Right atrium auricular region (tissue), 2 donors: ENCODE measurements around the gene LAMC3. TPM values are rescaled to one million over a fixed set of nuclear protein-coding genes. Genes with fewer than 3 reads are reported as not detected.

Experiments
- DNase-seq: peaks from one replicate; pipeline ENCODE4 v3.0.0-alpha.2; 2019; ENCODE audit warnings: low spot score
- H3K27ac ChIP-seq, 2 donors: fragments of 200-600 bp; sonication (generic); 1 replicate in 1 of 2; 2 replicates in 1 of 2; pipeline ENCODE4 v1.5.1; 2016 to 2019
- H3K27me3 ChIP-seq, 2 donors: fragments of 200-600 bp; sonication (generic); one replicate each; pipeline versions ENCODE4 v1.5.1 to v1.6.0; 2017 to 2019
- H3K36me3 ChIP-seq: fragments of 200-600 bp; sonication (generic); one replicate; pipeline ENCODE4 v1.5.1; 2016
- H3K4me1 ChIP-seq, 2 donors: fragments of 200-600 bp; sonication (generic); one replicate each; pipeline versions ENCODE4 v1.5.1 to v1.6.0; 2017 to 2019
- H3K4me3 ChIP-seq, 2 donors: fragments of 200-600 bp; sonication (generic); 1 replicate in 1 of 2; 2 replicates in 1 of 2; pipeline ENCODE4 v1.5.1; 2017 to 2019; ENCODE audit warnings: mild to moderate bottlenecking in 1 of 2, moderate library complexity in 1 of 2
- H3K9me3 ChIP-seq, 2 donors: fragments of 200-600 bp; sonication (generic); one replicate each; pipeline ENCODE4 v1.5.1; 2019
- CTCF ChIP-seq, 2 donors: fragments of 200-600 bp; sonication (generic); IDR thresholded peaks; one replicate each; pipeline ENCODE4 v1.5.1; 2019; ENCODE audit warnings: antibody characterized with exemption in 2 of 2
- total RNA-seq, 2 donors: library from RNA; depleted of rRNA; stranded (reverse); fragments of >200 nt; gene quantifications; one replicate each; pipeline ENCODE4 v1.1.0, GENCODE V29; 2016

Gene LAMC3
- total RNA-seq, 2 donors from 2014 or later = 0.56 to 1.6 TPM

GRCh38 chr9:131062969-131063368 is 54.0 kb downstream of the LAMC3 start:
- no peak overlapping the region for H3K27ac ChIP-seq
- H3K36me3 ChIP-seq = no peaks in the 10 kb centered on the region
- no peaks in the 10 kb centered on the region for H3K27me3 ChIP-seq
- no peak for DNase-seq
- H3K4me1 ChIP-seq = peaks cover 0 to 3% of the 10 kb centered on the region in 2 donors
- no peak overlapping the region for H3K4me3 ChIP-seq
- TF ChIP-seq CTCF (IDR thresholded peaks at IDR 0.05) = no peak
- no peaks in the 10 kb centered on the region for H3K9me3 ChIP-seq

- TF ChIP-seq CTCF (IDR thresholded peaks at IDR 0.05) = no peak
- Histone ChIP-seq H3K4me1 (peaks cover 0 to 20% of the 10 kb centered on the region in 2 donors), H3K36me3 (no peaks in the 10 kb centered on the region), H3K27ac (no peak overlapping the region), H3K27me3 (no peaks in the 10 kb centered on the region), H3K9me3 (no peaks in the 10 kb centered on the region), H3K4me3 (no peak overlapping the region)
- no peak for DNase-seq
Measured at GRCh38 chr9:131065599-131065998, 56.6 kb downstream of the LAMC3 start.

- H3K9me3 ChIP-seq = no peaks in the 10 kb centered on the region
- peaks cover 0 to 20% of the 10 kb centered on the region in 2 donors for H3K4me1 ChIP-seq
- no peak for DNase-seq
- no peak for TF ChIP-seq CTCF (IDR thresholded peaks at IDR 0.05)
- no peak overlapping the region for H3K4me3 ChIP-seq
- no peaks in the 10 kb centered on the region for H3K27me3 ChIP-seq
- no peaks in the 10 kb centered on the region for H3K36me3 ChIP-seq
- H3K27ac ChIP-seq = peak overlapping the region in 1 of 2 donors; percentile 51
Measured at GRCh38 chr9:131067625-131068024, 58.7 kb downstream of the LAMC3 start.

- no peak for DNase-seq
- Histone ChIP-seq H3K4me1 (peaks cover 0 to 20% of the 10 kb centered on the region in 2 donors), H3K27me3 (no peaks in the 10 kb centered on the region)
Measured at GRCh38 chr9:131068076-131068816, 59.3 kb downstream of the LAMC3 start.

GRCh38 chr9:131069699-131070098 is 60.7 kb downstream of the LAMC3 start:
- no peak for DNase-seq
- H3K9me3 ChIP-seq = no peaks in the 10 kb centered on the region
- H3K27ac ChIP-seq = no peak overlapping the region
- no peaks in the 10 kb centered on the region for H3K36me3 ChIP-seq
- no peaks in the 10 kb centered on the region for H3K27me3 ChIP-seq
- no peak overlapping the region for H3K4me3 ChIP-seq
- H3K4me1 ChIP-seq = peaks cover 0 to 20% of the 10 kb centered on the region in 2 donors
- TF ChIP-seq CTCF (IDR thresholded peaks at IDR 0.05) = no peak

More at GRCh38 chr9:131068076-131068816, 59.3 kb downstream of the LAMC3 start:
- Histone ChIP-seq H3K36me3 (no peaks in the 10 kb centered on the region), H3K9me3 (no peaks in the 10 kb centered on the region), H3K27ac (peak overlapping the region in 1 of 2 donors; percentile 51), H3K4me3 (no peak overlapping the region)
- no peak for TF ChIP-seq CTCF (IDR thresholded peaks at IDR 0.05)
